K562 (cell line): Measurements from ENCODE around the gene CHCHD1. TPM values are rescaled to one million over a fixed set of nuclear protein-coding genes. Genes with fewer than 3 reads are reported as not detected.

Experiments
- FOXK2 ChIP-seq, 2 experiments: fragments of 450-650 bp; IDR thresholded peaks in 1 of 2; conservative IDR thresholded peaks in 1 of 2; 2 replicates each; pipeline ENCODE4 v1.6.1; 2016; ENCODE audit warnings: low read depth in 2 of 2, mild to moderate bottlenecking in 1 of 2
- GABPB1 ChIP-seq: sonication (generic); formaldehyde crosslinking; IDR thresholded peaks from 2 replicates; pipeline ENCODE4 v1.8.0; 2022; ENCODE audit warnings: mild to moderate bottlenecking, missing genetic modification reagents
- HBP1 ChIP-seq: fragments of 450-650 bp; formaldehyde crosslinking; IDR thresholded peaks from 2 replicates; pipeline ENCODE4 v1.4.0; 2022; ENCODE audit warnings: missing genetic modification characterization
- HLTF ChIP-seq: fragments of 450-650 bp; IDR thresholded peaks from 2 replicates; pipeline ENCODE4 v1.6.1; 2016
- IRF9 ChIP-seq: fragments of 450-650 bp; IDR thresholded peaks from 2 replicates; pipeline ENCODE4 v1.6.1; 2016; ENCODE audit warnings: missing biosample characterization, missing genetic modification characterization
- KAT7 ChIP-seq: sonication (generic); formaldehyde crosslinking; IDR thresholded peaks from 2 replicates; pipeline ENCODE4 v1.8.0; 2022; ENCODE audit warnings: missing genetic modification reagents, mild to moderate bottlenecking, borderline replicate concordance
- KAT8 ChIP-seq: fragments of 450-650 bp; IDR thresholded peaks from 2 replicates; pipeline ENCODE4 v1.6.1; 2016; ENCODE audit warnings: low read depth, mild to moderate bottlenecking
- KLF1 ChIP-seq: fragments of 450-650 bp; IDR thresholded peaks from 2 replicates; pipeline ENCODE4 v1.6.1; 2016; ENCODE audit warnings: missing genetic modification characterization, missing compliant biosample characterization
- MAFF ChIP-seq: IDR thresholded peaks from 2 replicates; pipeline ENCODE4 v1.6.1; 2012; ENCODE audit warnings: low read length, improper control_type of control experiment
- MCM5 ChIP-seq: fragments of 450-650 bp; IDR thresholded peaks from 2 replicates; pipeline ENCODE4 v1.6.1; 2016; ENCODE audit warnings: low read depth
- PHF21A ChIP-seq: fragments of 450-650 bp; IDR thresholded peaks from 2 replicates; pipeline ENCODE4 v1.6.1; 2017; ENCODE audit warnings: low read depth, borderline replicate concordance
- RBM14 ChIP-seq: fragments of 200-400 bp; formaldehyde crosslinking; IDR thresholded peaks from 2 replicates; pipeline ENCODE4 v1.6.1; 2018; ENCODE audit warnings: low read depth, mild to moderate bottlenecking, low read length, moderate library complexity, borderline replicate concordance; ENCODE audit not compliant: insufficient read depth
- SMAD4 ChIP-seq: fragments of 250-450 bp; sonication (Bioruptor Pico); conservative IDR thresholded peaks from 2 replicates; pipeline ENCODE4 v1.8.0; 2021; ENCODE audit warnings: inconsistent platforms, mild to moderate bottlenecking, moderate library complexity
- TCF7L2 ChIP-seq: fragments of 150-350 bp; IDR thresholded peaks from 2 replicates; pipeline ENCODE4 v1.6.1; 2016; ENCODE audit warnings: low read depth, mild to moderate bottlenecking, low read length, moderate library complexity
- ZNF347 ChIP-seq: fragments of 450-650 bp; formaldehyde crosslinking; IDR thresholded peaks from 2 replicates; pipeline ENCODE4 v1.4.0; 2020; ENCODE audit warnings: low read depth, mild to moderate bottlenecking, moderate library complexity
- ZNF407 ChIP-seq: fragments of 450-650 bp; IDR thresholded peaks from 2 replicates; pipeline ENCODE4 v1.6.1; 2016; ENCODE audit warnings: low read depth
- ZNF696 ChIP-seq: fragments of 250-450 bp; sonication (Bioruptor Pico); conservative IDR thresholded peaks from 2 replicates; pipeline ENCODE4 v1.4.0; 2020; ENCODE audit warnings: mild to moderate bottlenecking, moderate library complexity
- polyA plus RNA-seq, 8 experiments: library from polyadenylated mRNA; depleted of rRNA in 4 of 8; stranded (reverse) in 5 of 8; unstranded in 3 of 8; fragments of >200 nt; fragmentation: Nextera tagmentation in 2 of 8; fragmentation: Illumina TruSeq in 1 of 8; extraction: Ambion mirVana in 2 of 8; extraction: Trizol in 1 of 8; gene quantifications; 2 replicates each; pipeline versions ENCODE4 v1.2.1 to v1.2.3, GENCODE V29; 2011 to 2014; ENCODE audit warnings: inconsistent platforms in 1 of 8, missing spikeins in 1 of 8
- total RNA-seq, 7 experiments: library from RNA; depleted of rRNA in 6 of 7; stranded (reverse); fragments of >200 nt in 6 of 7; fragmentation: Illumina TruSeq in 2 of 7; extraction: Trizol in 2 of 7; gene quantifications; 2 replicates each; pipeline versions ENCODE4 v1.2.1 to v1.2.3, GENCODE V29; 2011 to 2021; ENCODE audit warnings: low replicate concordance in 1 of 7

Gene CHCHD1
- total and polyA plus RNA-seq, 9 of the 15 experiments (the other 6 are each of a cell fraction or from before 2014, with no cell fraction given) = 52.9 to 126 (median 83.4) TPM

GRCh38 chr10:73785721-73786511 is 4.1 kb downstream of the CHCHD1 start (continued):
- TF ChIP-seq IRF9 (tag) (no peak), HBP1 (peak; percentile 25; the same call in 1 of the 2 replicates), KAT8 (no peak), TCF7L2 (no peak), FOXK2 (conservative IDR thresholded peaks at IDR 0.05 in 1 of 2, IDR thresholded peaks at IDR 0.05 in 1 of 2; ENCODE audit: low read depth in 2 of 2) (0 out of 4 replicates have a peak, but pooled peaks of 1 of the 2 experiments have one; percentile 10), KAT7 (CRISPR knock-in tag) (0 out of 2 replicates have a peak, but pooled peaks have one; percentile 85), RBM14 (no peak), HLTF (0 out of 2 replicates have a peak, but pooled peaks have one; percentile 31), MCM5 (no peak), ZNF696 (CRISPR knock-in tag) (no peak), MAFF (no peak), ZNF347 (CRISPR knock-in tag) (no peak), GABPB1 (CRISPR knock-in tag) (no peak; the same call in 1 of the 2 replicates), SMAD4 (peak; percentile 26; the same call in 1 of the 2 replicates), PHF21A (no peak), KLF1 (no peak), ZNF407 (no peak)
